GM10266 (cell line): ENCODE data around the gene CA6.
"Not testable (repeated sequence)": the region's sequence is repeated elsewhere in the genome, so short reads cannot be mapped to it uniquely, and the experiment has no call there.

ENCODE experiments used
- DNase-seq: peaks from one replicate; pipeline ENCODE4 v3.0.0; 2012; ENCODE audit errors: extremely low spot score
- TF ChIP-seq, protein P1 (sequence below): IDR thresholded peaks from 2 replicates; pipeline ENCODE4 v1.5.1; 2012; ENCODE audit warnings: mild to moderate bottlenecking, low read depth; ENCODE audit not compliant: control insufficient read depth, insufficient read depth; ENCODE audit errors: missing control alignments

The CA6 gene

DNA sequence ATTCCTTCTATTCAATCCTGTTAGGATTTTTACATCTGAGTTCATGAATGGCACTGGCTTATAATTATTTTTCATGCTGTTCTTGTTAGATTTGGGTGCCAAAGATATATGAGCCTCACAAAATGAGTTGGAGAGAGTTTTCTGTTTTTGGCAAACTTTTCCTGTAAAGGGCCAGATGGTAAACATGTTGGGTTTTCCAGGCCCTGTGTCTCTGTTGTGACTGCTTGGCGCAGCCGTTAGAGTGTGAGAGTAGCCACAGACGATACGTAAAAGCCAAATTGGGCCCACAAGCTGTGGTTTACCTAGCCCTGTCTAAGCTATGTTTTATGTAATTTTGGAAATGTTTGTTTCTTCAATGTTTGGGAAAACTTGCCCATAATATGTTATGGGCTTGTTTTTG, 15.6 kb upstream of the CA6 start:
- TF ChIP-seq, protein P1, sequence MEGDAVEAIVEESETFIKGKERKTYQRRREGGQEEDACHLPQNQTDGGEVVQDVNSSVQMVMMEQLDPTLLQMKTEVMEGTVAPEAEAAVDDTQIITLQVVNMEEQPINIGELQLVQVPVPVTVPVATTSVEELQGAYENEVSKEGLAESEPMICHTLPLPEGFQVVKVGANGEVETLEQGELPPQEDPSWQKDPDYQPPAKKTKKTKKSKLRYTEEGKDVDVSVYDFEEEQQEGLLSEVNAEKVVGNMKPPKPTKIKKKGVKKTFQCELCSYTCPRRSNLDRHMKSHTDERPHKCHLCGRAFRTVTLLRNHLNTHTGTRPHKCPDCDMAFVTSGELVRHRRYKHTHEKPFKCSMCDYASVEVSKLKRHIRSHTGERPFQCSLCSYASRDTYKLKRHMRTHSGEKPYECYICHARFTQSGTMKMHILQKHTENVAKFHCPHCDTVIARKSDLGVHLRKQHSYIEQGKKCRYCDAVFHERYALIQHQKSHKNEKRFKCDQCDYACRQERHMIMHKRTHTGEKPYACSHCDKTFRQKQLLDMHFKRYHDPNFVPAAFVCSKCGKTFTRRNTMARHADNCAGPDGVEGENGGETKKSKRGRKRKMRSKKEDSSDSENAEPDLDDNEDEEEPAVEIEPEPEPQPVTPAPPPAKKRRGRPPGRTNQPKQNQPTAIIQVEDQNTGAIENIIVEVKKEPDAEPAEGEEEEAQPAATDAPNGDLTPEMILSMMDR, result no peak
- DNase-seq, result no peak

DNA sequence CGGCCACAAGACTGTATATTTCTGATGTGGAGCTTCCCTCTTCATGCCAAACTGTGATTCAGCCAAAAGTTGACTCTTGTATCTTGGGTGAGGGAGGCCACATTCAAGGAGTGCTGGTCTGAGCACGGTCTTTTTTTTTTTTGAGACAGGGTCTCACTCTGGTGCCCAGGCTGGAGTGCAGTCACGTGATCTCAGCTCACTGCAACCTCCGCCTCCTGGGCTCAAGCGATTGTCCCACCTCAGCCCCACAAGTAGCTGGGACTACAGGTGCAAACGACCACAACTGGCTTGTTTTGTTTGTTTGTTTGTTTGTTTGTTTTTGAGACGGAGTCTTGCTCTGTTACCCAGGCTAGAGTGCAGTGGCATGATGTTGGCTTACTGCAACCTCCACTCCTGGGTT, 8.6 kb upstream of the CA6 start:
- not testable (repeated sequence) for DNase-seq

DNA sequence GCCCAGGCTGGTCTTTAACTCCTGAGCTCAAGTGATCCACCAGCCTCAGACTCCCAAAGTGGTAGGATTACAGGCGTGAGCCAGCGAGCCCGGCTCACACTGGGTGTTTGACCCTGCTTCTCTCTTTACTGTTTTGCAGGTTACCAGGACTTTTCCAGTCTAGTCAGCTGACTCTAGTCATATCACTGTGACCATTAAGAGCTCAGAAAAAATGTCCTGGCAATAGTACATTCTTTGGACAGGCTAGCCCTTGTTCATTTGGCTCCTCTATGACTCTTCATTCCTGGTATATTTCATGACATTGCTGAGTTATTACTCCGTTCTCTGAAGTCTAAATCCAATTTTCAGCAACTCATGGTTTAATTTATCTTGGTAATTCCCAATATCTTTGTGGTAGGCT, 8.0 kb upstream of the CA6 start:
- TF ChIP-seq, protein P1, result no peak
- DNase-seq, result no peak

DNA sequence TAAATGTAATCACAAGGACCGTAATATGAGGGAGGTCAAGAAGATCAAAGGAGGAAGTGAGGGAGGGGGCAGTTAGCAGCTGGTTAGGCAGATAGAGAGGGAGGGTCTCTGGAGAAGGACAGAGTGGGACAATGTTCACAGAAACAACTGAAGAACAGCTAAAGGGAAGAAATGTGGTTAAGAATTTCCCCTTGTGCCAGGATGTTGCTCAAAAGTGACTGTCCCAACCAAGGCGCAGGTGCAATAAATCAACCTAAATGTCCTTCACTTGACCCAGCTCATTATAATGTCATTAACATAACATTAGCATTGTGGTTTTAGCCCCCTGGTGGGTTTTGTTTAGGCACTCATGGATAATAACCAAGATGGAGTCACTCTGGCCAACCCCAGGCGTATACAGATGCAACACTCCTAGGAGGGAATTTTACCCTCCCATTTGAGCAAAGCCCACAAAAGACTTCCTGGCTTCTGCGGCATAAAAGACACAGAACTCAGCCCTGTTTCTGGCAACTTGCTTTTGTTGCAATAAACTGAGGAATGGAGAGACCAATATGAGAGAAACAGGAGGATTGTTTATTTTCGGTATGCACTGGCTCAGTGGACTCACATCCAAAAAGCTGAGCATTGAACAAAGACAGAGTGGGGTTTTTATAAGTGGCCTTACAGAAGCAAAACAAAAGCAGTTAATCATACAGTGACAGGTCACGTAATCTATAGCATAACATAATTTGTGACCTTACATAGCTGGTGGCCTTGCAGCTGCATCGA, 7.3 kb upstream of the CA6 start:
- no peak for DNase-seq
- TF ChIP-seq, protein P1, result no peak

DNA sequence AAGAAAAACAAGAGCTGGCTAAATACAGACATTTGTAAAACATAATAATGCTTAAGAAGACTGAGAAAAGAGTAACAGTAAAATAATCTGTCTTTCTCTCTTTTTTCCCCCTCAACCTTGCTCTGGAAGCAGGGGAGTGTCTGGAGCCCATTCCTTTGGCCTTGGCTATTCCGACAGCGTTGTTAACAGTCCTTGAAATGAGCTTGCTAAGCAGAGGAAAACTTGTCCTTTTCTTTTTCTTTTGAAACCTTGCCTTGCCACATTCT, 6.7 kb upstream of the CA6 start:
- TF ChIP-seq, protein P1, result no peak
- no peak for DNase-seq

DNA sequence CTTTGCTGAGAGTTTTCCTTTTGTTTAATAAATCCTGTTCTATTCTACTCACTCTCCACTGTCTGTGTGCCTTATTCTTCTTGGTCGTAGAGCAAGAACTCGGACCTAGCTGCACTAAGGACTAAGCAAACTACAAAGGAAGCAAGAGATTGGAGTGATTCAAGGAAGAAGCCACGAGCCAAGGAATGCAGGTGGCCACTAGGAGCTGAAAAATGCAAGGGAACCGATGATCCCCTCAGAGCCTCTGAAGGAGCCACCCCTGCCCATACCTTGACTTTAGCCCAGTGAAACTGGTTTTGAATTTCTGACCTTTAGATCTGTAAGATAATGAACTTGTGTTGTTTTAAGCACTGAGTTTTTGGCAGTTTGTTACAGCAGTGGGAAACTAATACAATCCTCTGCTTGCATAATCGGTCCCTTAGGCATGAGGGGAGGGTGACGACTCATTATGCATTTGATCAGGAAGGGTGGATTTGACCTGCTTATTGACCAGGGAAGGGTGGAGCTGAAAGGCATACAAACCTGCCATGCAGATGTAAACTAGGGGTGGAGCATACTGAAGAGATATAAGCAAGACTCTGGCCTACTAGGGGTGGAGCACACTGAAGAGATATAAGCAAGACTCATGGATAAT, 6.2 kb upstream of the CA6 start:
- no peak for DNase-seq
- TF ChIP-seq, protein P1, result no peak

DNA sequence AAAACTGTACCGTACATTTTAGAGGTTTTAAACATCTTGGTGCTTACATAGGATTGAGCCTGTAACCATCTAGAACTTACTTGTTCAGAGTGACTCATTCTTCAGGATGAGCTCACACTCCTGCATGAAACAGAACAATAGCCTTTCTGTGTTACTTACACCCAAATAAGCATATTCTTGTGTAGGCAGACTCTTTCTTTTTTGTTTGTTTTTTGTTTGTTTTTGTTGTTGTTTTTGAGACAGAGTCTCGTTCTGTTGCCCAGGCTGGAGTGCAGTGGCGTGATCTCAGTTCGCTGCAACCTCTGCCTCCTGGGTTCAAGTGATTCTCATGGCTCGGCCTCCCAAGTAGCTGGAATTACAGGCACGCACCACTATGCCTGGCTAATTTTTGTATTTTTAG, 3.8 kb upstream of the CA6 start:
- no peak for DNase-seq
- TF ChIP-seq, protein P1, result no peak
